ENCODE data around the gene ANKRD10.
A peak's percentile ranks its signal among the peaks of the same experiment; 100 is the strongest.
"Not testable (repeated sequence)": the region's sequence is repeated elsewhere in the genome, so short reads cannot be mapped to it uniquely, and the experiment has no call there.

The ANKRD10 gene

GRCh38 chr13:110915057-110915873 is at the start of gene ANKRD10:
ANKRD10 (minus strand) TSS chr13:110915069; CDS start chr13:110914934, 135 bp downstream.
- peak; percentile 97 for DNase-seq

GRCh38 chr13:110964229-110965037 is 49.6 kb upstream of the ANKRD10 start:
- no peak for DNase-seq

- no peak for DNase-seq
These were observed 48.7 kb upstream of the ANKRD10 start for GRCh38 chr13:110963554-110963970.

GRCh38 chr13:110961959-110962358 is 47.1 kb upstream of the ANKRD10 start:
- DNase-seq, result no peak

- no peak for DNase-seq
These were observed 45.3 kb upstream of the ANKRD10 start for GRCh38 chr13:110960204-110960603.

GRCh38 chr13:110957931-110958330 is 43.1 kb upstream of the ANKRD10 start:
- no peak for DNase-seq

- DNase-seq, result no peak
These were observed 42.5 kb upstream of the ANKRD10 start for GRCh38 chr13:110957181-110957884.

GRCh38 chr13:110956216-110956615 is 41.3 kb upstream of the ANKRD10 start:
- not testable (repeated sequence) for DNase-seq

GRCh38 chr13:110955608-110956007 is 40.7 kb upstream of the ANKRD10 start:
- not testable (repeated sequence) for DNase-seq

GRCh38 chr13:110955072-110955503 is 40.2 kb upstream of the ANKRD10 start:
- DNase-seq, result not testable (repeated sequence)

- not testable (repeated sequence) for DNase-seq
These were observed 39.7 kb upstream of the ANKRD10 start for GRCh38 chr13:110954533-110954920.

- no peak for DNase-seq
These were observed 39.1 kb upstream of the ANKRD10 start for GRCh38 chr13:110953833-110954532.

- DNase-seq, result no peak
These were observed 38.5 kb upstream of the ANKRD10 start for GRCh38 chr13:110953416-110953815.

- DNase-seq, result not testable (repeated sequence)
These were observed 37.3 kb upstream of the ANKRD10 start for GRCh38 chr13:110952135-110952534.

- DNase-seq, result no peak
These were observed 36.1 kb upstream of the ANKRD10 start for GRCh38 chr13:110950819-110951570.

- no peak for DNase-seq
These were observed 35.5 kb upstream of the ANKRD10 start for GRCh38 chr13:110950356-110950755.

- DNase-seq, result no peak
These were observed 34.8 kb upstream of the ANKRD10 start for GRCh38 chr13:110949628-110950027.

GRCh38 chr13:110949116-110949515 is 34.2 kb upstream of the ANKRD10 start:
- no peak for DNase-seq

- not testable (repeated sequence) for DNase-seq
These were observed 32.5 kb upstream of the ANKRD10 start for GRCh38 chr13:110947338-110947737.

- no peak for DNase-seq
These were observed 31.2 kb upstream of the ANKRD10 start for GRCh38 chr13:110945928-110946570.

All from NCI-H510A treated with DMSO at 0.1 percent for 48 hours (cell line).